HepG2 (cell line): Measurements from ENCODE around the gene MMP25. TPM values are rescaled to one million over a fixed set of nuclear protein-coding genes. Genes with fewer than 3 reads are reported as not detected.

Experiments
- KLF12 ChIP-seq: sonication (generic); formaldehyde crosslinking; IDR thresholded peaks from 2 replicates; pipeline ENCODE4 v1.4.0; 2020; ENCODE audit warnings: missing genetic modification reagents, borderline replicate concordance
- RELA ChIP-seq: sonication (generic); formaldehyde crosslinking; IDR thresholded peaks from 2 replicates; pipeline ENCODE4 v1.4.0; 2020; ENCODE audit warnings: missing genetic modification reagents
- ZNF17 ChIP-seq: sonication (generic); formaldehyde crosslinking; IDR thresholded peaks from 2 replicates; pipeline ENCODE4 v1.5.0; 2020; ENCODE audit warnings: mild to moderate bottlenecking, missing genetic modification reagents
- ZNF501 ChIP-seq: sonication (generic); formaldehyde crosslinking; IDR thresholded peaks from 2 replicates; pipeline ENCODE4 v1.5.1; 2020; ENCODE audit warnings: mild to moderate bottlenecking, moderate library complexity, missing genetic modification reagents
- ZNF619 ChIP-seq: sonication (generic); formaldehyde crosslinking; IDR thresholded peaks from 2 replicates; pipeline ENCODE4 v1.4.0; 2020; ENCODE audit warnings: mild to moderate bottlenecking, missing genetic modification reagents
- ZNF709 ChIP-seq: sonication (generic); formaldehyde crosslinking; IDR thresholded peaks from 2 replicates; pipeline ENCODE4 v1.5.0; 2020; ENCODE audit warnings: mild to moderate bottlenecking, missing genetic modification reagents
- ZSCAN21 ChIP-seq: sonication (generic); formaldehyde crosslinking; IDR thresholded peaks from 2 replicates; pipeline ENCODE4 v1.8.0; 2022; ENCODE audit warnings: mild to moderate bottlenecking, missing genetic modification reagents, moderate library complexity, borderline replicate concordance
- polyA plus RNA-seq, 8 experiments: library from polyadenylated mRNA; depleted of rRNA in 3 of 8; stranded (reverse) in 7 of 8; unstranded in 1 of 8; fragments of >200 nt; fragmentation: Illumina TruSeq in 4 of 8; extraction: Trizol in 4 of 8; gene quantifications; 2 replicates each; pipeline versions ENCODE4 v1.2.1 to v1.2.3, GENCODE V29; 2011 to 2016; ENCODE audit warnings: low read depth in 4 of 8, missing spikeins in 1 of 8, mixed read lengths in 1 of 8; ENCODE audit not compliant: insufficient read depth in 1 of 8
- total RNA-seq, 5 experiments: library from RNA; depleted of rRNA; stranded (reverse); fragments of >200 nt; fragmentation: Illumina TruSeq; extraction: Trizol; gene quantifications; 2 replicates each; pipeline ENCODE4 v1.2.3, GENCODE V29; 2016; ENCODE audit warnings: low read depth in 1 of 5
- TF ChIP-seq, protein P1 (sequence below): sonication (generic); formaldehyde crosslinking; IDR thresholded peaks from 2 replicates; pipeline ENCODE4 v1.4.0; 2020; ENCODE audit warnings: missing genetic modification reagents
- TF ChIP-seq, protein P2 (sequence below): sonication (generic); formaldehyde crosslinking; IDR thresholded peaks from 2 replicates; pipeline ENCODE4 v1.4.0; 2020; ENCODE audit warnings: missing genetic modification reagents, borderline replicate concordance
- TF ChIP-seq, protein P3 (sequence below): sonication (generic); formaldehyde crosslinking; IDR thresholded peaks from 2 replicates; pipeline ENCODE4 v1.4.0; 2020; ENCODE audit warnings: missing genetic modification reagents
- TF ChIP-seq, protein P4 (sequence below): sonication (generic); formaldehyde crosslinking; IDR thresholded peaks from 2 replicates; pipeline ENCODE4 v1.5.1; 2020; ENCODE audit warnings: mild to moderate bottlenecking, missing genetic modification reagents, moderate library complexity
- TF ChIP-seq, protein P5 (sequence below): sonication (generic); formaldehyde crosslinking; IDR thresholded peaks from 2 replicates; pipeline ENCODE4 v1.5.1; 2020; ENCODE audit warnings: missing genetic modification reagents, mild to moderate bottlenecking, borderline replicate concordance

The MMP25 gene
- total and polyA plus RNA-seq, 2 of the 13 experiments (the other 11 are each of a cell fraction or from before 2014, with no cell fraction given): 0.04 to 0.08 TPM

DNA sequence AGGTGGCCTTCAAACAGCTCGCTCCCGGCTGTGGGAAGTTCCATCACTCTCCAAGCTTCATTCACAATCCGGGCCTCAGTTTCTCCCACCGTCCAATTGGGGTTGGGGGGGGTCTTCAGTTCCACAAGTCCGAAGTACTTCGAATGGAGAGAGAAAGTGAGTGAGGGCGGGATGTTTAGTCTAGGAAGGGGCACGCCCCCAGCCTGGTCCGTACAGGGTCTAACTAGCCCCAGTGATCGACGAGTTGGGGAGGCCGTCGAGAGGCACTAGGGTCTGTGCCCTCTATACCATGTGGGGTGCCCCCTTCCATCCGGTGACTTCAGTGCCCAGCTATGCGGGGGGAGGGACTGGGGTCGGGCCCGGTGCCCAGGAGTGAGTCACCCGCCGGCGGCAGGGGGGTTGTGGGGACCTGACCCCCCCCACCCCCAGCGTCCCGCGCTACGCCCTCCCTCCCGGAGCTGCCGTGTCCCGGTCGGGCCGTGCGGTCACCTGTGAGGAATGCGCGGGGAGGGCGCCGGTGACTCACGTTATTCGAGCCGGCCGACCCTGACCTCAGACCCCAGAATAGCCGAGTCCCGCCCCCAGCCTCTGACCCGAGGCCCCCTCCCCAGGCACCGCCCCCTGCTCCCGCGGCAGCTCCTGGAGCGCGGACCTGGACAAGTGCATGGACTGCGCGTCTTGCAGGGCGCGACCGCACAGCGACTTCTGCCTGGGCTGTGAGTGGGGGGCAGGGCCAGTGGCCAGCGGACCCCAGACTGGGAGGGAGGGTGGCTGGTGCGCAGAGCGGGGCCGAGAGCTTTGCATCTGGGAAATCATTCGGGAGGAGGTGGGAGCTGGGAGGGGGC, 25.5 kb upstream of the MMP25 start (continued):
- TF ChIP-seq ZNF501 (peak; percentile 12; the same call in 1 of the 2 replicates), ZNF619 (peak; percentile 3; the same call in 1 of the 2 replicates), RELA (CRISPR knock-in tag) (0 out of 2 replicates have a peak, but pooled peaks have one; percentile 30), ZNF17 (CRISPR knock-in tag) (0 out of 2 replicates have a peak, but pooled peaks have one; percentile 45), ZNF709 (CRISPR knock-in tag) (peak; percentile 0; the same call in 1 of the 2 replicates), ZSCAN21 (CRISPR knock-in tag) (peak; percentile 65; the same call in 1 of the 2 replicates), KLF12 (peak; percentile 67)
- TF ChIP-seq, protein P1, sequence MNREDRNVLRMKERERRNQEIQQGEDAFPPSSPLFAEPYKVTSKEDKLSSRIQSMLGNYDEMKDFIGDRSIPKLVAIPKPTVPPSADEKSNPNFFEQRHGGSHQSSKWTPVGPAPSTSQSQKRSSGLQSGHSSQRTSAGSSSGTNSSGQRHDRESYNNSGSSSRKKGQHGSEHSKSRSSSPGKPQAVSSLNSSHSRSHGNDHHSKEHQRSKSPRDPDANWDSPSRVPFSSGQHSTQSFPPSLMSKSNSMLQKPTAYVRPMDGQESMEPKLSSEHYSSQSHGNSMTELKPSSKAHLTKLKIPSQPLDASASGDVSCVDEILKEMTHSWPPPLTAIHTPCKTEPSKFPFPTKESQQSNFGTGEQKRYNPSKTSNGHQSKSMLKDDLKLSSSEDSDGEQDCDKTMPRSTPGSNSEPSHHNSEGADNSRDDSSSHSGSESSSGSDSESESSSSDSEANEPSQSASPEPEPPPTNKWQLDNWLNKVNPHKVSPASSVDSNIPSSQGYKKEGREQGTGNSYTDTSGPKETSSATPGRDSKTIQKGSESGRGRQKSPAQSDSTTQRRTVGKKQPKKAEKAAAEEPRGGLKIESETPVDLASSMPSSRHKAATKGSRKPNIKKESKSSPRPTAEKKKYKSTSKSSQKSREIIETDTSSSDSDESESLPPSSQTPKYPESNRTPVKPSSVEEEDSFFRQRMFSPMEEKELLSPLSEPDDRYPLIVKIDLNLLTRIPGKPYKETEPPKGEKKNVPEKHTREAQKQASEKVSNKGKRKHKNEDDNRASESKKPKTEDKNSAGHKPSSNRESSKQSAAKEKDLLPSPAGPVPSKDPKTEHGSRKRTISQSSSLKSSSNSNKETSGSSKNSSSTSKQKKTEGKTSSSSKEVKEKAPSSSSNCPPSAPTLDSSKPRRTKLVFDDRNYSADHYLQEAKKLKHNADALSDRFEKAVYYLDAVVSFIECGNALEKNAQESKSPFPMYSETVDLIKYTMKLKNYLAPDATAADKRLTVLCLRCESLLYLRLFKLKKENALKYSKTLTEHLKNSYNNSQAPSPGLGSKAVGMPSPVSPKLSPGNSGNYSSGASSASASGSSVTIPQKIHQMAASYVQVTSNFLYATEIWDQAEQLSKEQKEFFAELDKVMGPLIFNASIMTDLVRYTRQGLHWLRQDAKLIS (CRISPR knock-in tag): peak; percentile 46; the same call in 1 of the 2 replicates
- TF ChIP-seq, protein P2, sequence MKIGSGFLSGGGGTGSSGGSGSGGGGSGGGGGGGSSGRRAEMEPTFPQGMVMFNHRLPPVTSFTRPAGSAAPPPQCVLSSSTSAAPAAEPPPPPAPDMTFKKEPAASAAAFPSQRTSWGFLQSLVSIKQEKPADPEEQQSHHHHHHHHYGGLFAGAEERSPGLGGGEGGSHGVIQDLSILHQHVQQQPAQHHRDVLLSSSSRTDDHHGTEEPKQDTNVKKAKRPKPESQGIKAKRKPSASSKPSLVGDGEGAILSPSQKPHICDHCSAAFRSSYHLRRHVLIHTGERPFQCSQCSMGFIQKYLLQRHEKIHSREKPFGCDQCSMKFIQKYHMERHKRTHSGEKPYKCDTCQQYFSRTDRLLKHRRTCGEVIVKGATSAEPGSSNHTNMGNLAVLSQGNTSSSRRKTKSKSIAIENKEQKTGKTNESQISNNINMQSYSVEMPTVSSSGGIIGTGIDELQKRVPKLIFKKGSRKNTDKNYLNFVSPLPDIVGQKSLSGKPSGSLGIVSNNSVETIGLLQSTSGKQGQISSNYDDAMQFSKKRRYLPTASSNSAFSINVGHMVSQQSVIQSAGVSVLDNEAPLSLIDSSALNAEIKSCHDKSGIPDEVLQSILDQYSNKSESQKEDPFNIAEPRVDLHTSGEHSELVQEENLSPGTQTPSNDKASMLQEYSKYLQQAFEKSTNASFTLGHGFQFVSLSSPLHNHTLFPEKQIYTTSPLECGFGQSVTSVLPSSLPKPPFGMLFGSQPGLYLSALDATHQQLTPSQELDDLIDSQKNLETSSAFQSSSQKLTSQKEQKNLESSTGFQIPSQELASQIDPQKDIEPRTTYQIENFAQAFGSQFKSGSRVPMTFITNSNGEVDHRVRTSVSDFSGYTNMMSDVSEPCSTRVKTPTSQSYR (CRISPR knock-in tag): peak; percentile 67; the same call in 1 of the 2 replicates
- TF ChIP-seq, protein P3, sequence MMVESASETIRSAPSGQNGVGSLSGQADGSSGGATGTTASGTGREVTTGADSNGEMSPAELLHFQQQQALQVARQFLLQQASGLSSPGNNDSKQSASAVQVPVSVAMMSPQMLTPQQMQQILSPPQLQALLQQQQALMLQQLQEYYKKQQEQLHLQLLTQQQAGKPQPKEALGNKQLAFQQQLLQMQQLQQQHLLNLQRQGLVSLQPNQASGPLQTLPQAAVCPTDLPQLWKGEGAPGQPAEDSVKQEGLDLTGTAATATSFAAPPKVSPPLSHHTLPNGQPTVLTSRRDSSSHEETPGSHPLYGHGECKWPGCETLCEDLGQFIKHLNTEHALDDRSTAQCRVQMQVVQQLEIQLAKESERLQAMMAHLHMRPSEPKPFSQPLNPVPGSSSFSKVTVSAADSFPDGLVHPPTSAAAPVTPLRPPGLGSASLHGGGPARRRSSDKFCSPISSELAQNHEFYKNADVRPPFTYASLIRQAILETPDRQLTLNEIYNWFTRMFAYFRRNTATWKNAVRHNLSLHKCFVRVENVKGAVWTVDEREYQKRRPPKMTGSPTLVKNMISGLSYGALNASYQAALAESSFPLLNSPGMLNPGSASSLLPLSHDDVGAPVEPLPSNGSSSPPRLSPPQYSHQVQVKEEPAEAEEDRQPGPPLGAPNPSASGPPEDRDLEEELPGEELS (CRISPR knock-in tag): peak; percentile 61; the same call in 1 of the 2 replicates
- TF ChIP-seq, protein P4, sequence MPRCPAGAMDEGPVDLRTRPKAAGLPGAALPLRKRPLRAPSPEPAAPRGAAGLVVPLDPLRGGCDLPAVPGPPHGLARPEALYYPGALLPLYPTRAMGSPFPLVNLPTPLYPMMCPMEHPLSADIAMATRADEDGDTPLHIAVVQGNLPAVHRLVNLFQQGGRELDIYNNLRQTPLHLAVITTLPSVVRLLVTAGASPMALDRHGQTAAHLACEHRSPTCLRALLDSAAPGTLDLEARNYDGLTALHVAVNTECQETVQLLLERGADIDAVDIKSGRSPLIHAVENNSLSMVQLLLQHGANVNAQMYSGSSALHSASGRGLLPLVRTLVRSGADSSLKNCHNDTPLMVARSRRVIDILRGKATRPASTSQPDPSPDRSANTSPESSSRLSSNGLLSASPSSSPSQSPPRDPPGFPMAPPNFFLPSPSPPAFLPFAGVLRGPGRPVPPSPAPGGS: peak; percentile 53; the same call in 1 of the 2 replicates
- TF ChIP-seq, protein P5, sequence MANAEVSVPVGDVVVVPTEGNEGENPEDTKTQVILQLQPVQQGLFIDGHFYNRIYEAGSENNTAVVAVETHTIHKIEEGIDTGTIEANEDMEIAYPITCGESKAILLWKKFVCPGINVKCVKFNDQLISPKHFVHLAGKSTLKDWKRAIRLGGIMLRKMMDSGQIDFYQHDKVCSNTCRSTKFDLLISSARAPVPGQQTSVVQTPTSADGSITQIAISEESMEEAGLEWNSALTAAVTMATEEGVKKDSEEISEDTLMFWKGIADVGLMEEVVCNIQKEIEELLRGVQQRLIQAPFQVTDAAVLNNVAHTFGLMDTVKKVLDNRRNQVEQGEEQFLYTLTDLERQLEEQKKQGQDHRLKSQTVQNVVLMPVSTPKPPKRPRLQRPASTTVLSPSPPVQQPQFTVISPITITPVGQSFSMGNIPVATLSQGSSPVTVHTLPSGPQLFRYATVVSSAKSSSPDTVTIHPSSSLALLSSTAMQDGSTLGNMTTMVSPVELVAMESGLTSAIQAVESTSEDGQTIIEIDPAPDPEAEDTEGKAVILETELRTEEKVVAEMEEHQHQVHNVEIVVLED (CRISPR knock-in tag): peak; percentile 59; the same call in 1 of the 2 replicates
